ENCODE results near the gene SART3. TPM values are rescaled to one million over a fixed set of nuclear protein-coding genes. Genes with fewer than 3 reads are reported as not detected.

The SART3 gene
- total and polyA plus RNA-seq, 2 of the 8 experiments (the other 6 are each of a cell fraction or from before 2014, with no cell fraction given), result 16.0 to 103 TPM

GRCh38 chr12:108594323-108594903 lies 33.4 kb upstream of the SART3 start:
- H3K23ac ChIP-seq (ENCODE audit: insufficient read length), result no peak overlapping the region
- no peak overlapping the region for H3K9ac ChIP-seq (replicated peaks in 1 of 4; ENCODE audit: extremely low read depth in 1 of 4, low read depth in 3 of 4, low read length in 3 of 4)
- H4K8ac ChIP-seq (ENCODE audit: extremely low read depth, insufficient read depth, low read length), result no peak overlapping the region
- no peak overlapping the region for H2BK12ac ChIP-seq (ENCODE audit: low read depth, low read length)
- H3K23me2 ChIP-seq (ENCODE audit: low read depth, low read length), result peaks cover 7% of the 10 kb centered on the region; the same call in 1 of the 2 replicates
- no peak overlapping the region for H3K4me2 ChIP-seq (ENCODE audit: insufficient read depth in 1 of 2, low read depth in 2 of 2, low read length in 2 of 2)
- H3K56ac ChIP-seq (replicated peaks; ENCODE audit: insufficient read length, low read depth, low read length), result no peak overlapping the region
- H3K4me1 ChIP-seq (replicated peaks in 1 of 4; ENCODE audit: control insufficient read depth in 3 of 4, insufficient read depth in 4 of 4, low read length in 3 of 4), result peaks cover 0 to 17% (median 5%) of the 10 kb centered on the region in 4 experiments; a peak in 6 of 7 replicates
- no peak overlapping the region for H3K27ac ChIP-seq (ENCODE audit: low read depth, low read length)
- no peak overlapping the region for H4K5ac ChIP-seq (ENCODE audit: insufficient read length, low read depth, low read length)
- peaks cover 0 to 8% of the 10 kb centered on the region in 2 experiments for H4K20me1 ChIP-seq (replicated peaks in 1 of 2; ENCODE audit: control insufficient read depth in 1 of 2, insufficient read depth in 2 of 2, low read length in 2 of 2)
- no peak overlapping the region for H2AFZ ChIP-seq (ENCODE audit: low read length)
- no peaks in the 10 kb centered on the region; a peak in 1 of 7 replicates for H3K27me3 ChIP-seq (replicated peaks in 1 of 4; ENCODE audit: control insufficient read depth in 3 of 4, extremely low read depth in 1 of 4, insufficient read depth in 3 of 4, low read length in 3 of 4)
- no peaks in the 10 kb centered on the region for H3K79me2 ChIP-seq (ENCODE audit: control insufficient read depth in 1 of 2, insufficient read depth in 2 of 2, low read length in 2 of 2)
- WGBS, 2 experiments (ENCODE audit: extremely low coverage in 1 of 2, insufficient coverage in 1 of 2, insufficient read length in 1 of 2, insufficient replicate concordance in 2 of 2, low coverage in 1 of 2, low lambda C conversion rate in 2 of 2, missing lambda C conversion rate in 1 of 2), result 98% methylated on average over 10 of the region's 10 CpGs; no CpG with 5 or more reads in 1 of the 2 experiments
- H2BK5ac ChIP-seq (ENCODE audit: low read depth, low read length), result no peak overlapping the region
- no peaks in the 10 kb centered on the region; the same call in 1 of the 2 replicates for H3K79me1 ChIP-seq (ENCODE audit: low read depth, low read length)
- POLR2A ChIA-PET (ENCODE audit: partially characterized antibody), result interaction anchor here (1.1 to 1.8 kb wide), 4 partner anchors 9 to 28 kb away, joined by 3 to 6 read pairs (median 5); no protein-coding TSS in a partner anchor
- no peak overlapping the region for H2BK15ac ChIP-seq (ENCODE audit: low read length)
- no peak overlapping the region for H2BK120ac ChIP-seq (replicated peaks; ENCODE audit: low read depth, low read length)
- no peak overlapping the region for H2AK5ac ChIP-seq (ENCODE audit: low read depth, low read length)
- H3K14ac ChIP-seq (ENCODE audit: insufficient read length), result no peak overlapping the region
- no peak overlapping the region for H4K91ac ChIP-seq (replicated peaks; ENCODE audit: insufficient read length, low read length)
- no peak overlapping the region for H3K18ac ChIP-seq (ENCODE audit: extremely low read depth, low read length)
- FAIRE-seq (no peak), DNase-seq (ENCODE audit: low read depth in 1 of 2, low spot score in 2 of 2) (no peak)
- H3K36me3 ChIP-seq (ENCODE audit: control insufficient read depth in 2 of 4, insufficient read depth in 4 of 4, low read length in 3 of 4), result no peaks in the 10 kb centered on the region
- H2BK20ac ChIP-seq (ENCODE audit: low read length), result no peak overlapping the region
- CTCF ChIA-PET (ENCODE audit: partially characterized antibody), result interaction anchor here (1.0 to 2.8 kb wide), 9 partner anchors 10 to 209 kb away, joined by 3 to 23 read pairs (median 7); no protein-coding TSS in a partner anchor
- H3K9me3 ChIP-seq (ENCODE audit: insufficient read depth in 2 of 2, low read depth in 1 of 2, low read length in 1 of 2), result no peaks in the 10 kb centered on the region
- TF ChIP-seq CBX8 (IDR thresholded peaks at IDR 0.05; ENCODE audit: borderline replicate concordance, low read depth, low read length), result no peak
- no peak for TF ChIP-seq KDM5A (IDR thresholded peaks at IDR 0.05; ENCODE audit: low read length)
- TF ChIP-seq NANOG (IDR thresholded peaks at IDR 0.05; ENCODE audit: insufficient read depth, low read depth, low read length, poor library complexity, severe bottlenecking), result no peak
- no peak for TF ChIP-seq FOSL1 (IDR thresholded peaks at IDR 0.05; ENCODE audit: insufficient read depth, low read depth, low read length)
- TF ChIP-seq TEAD4 (IDR thresholded peaks at IDR 0.05; ENCODE audit: low read depth, low read length), result no peak
- TF ChIP-seq BCL11A (IDR thresholded peaks at IDR 0.05; ENCODE audit: low read depth in 2 of 2, low read length in 2 of 2), result no peak
- TF ChIP-seq HDAC6 (IDR thresholded peaks at IDR 0.05; ENCODE audit: low read depth, low read length), result no peak
- no peak overlapping the region for H3K4ac ChIP-seq (replicated peaks; ENCODE audit: insufficient read length, low read depth, low read length)
- H3K4me3 ChIP-seq (ENCODE audit: extremely low read depth in 1 of 4, insufficient read depth in 2 of 4, low read depth in 3 of 4, low read length in 4 of 4), result no peak overlapping the region

Measured in H1 (cell line).